Measurements from ENCODE around the gene GSTO2. TPM values are rescaled to one million over a fixed set of nuclear protein-coding genes. Genes with fewer than 3 reads are reported as not detected.

The GSTO2 gene
- total and polyA plus RNA-seq, 10 of the 15 experiments (the other 5 are each of a cell fraction or from before 2014, with no cell fraction given) = 0.16 to 0.86 (median 0.46) TPM

DNA sequence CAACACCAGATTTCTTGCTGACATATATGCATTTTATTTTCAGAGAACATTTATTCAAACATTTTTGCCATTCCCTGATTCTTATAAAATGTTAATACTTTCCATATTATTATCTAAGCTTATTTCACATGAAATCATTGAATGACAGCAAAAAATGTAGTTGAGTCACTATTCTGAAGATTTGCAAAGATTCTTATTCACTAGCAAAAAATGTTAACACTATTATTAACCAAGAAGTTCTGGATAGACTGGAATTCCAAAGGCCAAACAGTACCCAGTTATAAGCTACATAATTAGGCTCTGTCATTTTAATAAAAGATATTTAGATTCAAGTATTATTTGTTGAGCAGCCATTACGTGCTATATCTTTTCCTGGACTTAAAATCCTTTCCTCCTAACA, 4.3 kb downstream of the GSTO2 start:
- WGBS (ENCODE audit: insufficient coverage, insufficient replicate concordance, low lambda C conversion rate, missing lambda C conversion rate) = 47% methylated on average over 1 of the region's 1 CpG
- POLR2A ChIA-PET = no interaction called here
- BruUV-seq (replicated peaks) = no TSS peak
- H3K4me3 ChIP-seq = no peak overlapping the region
- RAD21 ChIA-PET (ENCODE audit: unreplicated experiment) = interaction anchor here (0.9 to 3.7 kb wide), 6 partner anchors 18 to 151 kb away, joined by 3 to 24 read pairs (median 6); partner anchors contain the start of genes GSTO1 and SFR1
- no peak overlapping the region for H3K27ac ChIP-seq (ENCODE audit: control insufficient read depth, insufficient read depth)
- in situ Hi-C loops (cut with MboI) = no loop called here
- H3K36me3 ChIP-seq (ENCODE audit: control insufficient read depth in 2 of 2, insufficient read depth in 2 of 2, low read length in 1 of 2) = no peaks in the 10 kb centered on the region
- CTCF ChIA-PET = interaction anchor here (0.5 to 9.3 kb wide), 19 partner anchors 10 to 561 kb away, joined by 3 to 120 read pairs (median 6); partner anchors contain the start of genes CFAP58, GSTO1 and SFR1
- H3K79me2 ChIP-seq (ENCODE audit: control insufficient read depth, insufficient read depth, low read length) = peaks cover 4% of the 10 kb centered on the region
- no peaks in the 10 kb centered on the region for H4K20me1 ChIP-seq (ENCODE audit: control insufficient read depth, insufficient read depth)
- H3K4me2 ChIP-seq (ENCODE audit: control insufficient read depth, insufficient read depth) = no peak overlapping the region
- no peak overlapping the region for H2AFZ ChIP-seq (ENCODE audit: control insufficient read depth, low read depth, low read length)
- DNase-seq (ENCODE audit: low read depth, low spot score) (no peak), ATAC-seq (no peak), FAIRE-seq (no peak)
- TF ChIP-seq MEF2A (IDR thresholded peaks at IDR 0.05; ENCODE audit: insufficient read depth, low read depth, low read length) (no peak), BRCA1 (IDR thresholded peaks at IDR 0.05; ENCODE audit: low read depth, low read length) (no peak), NBN (IDR thresholded peaks at IDR 0.05) (no peak), RB1 (IDR thresholded peaks at IDR 0.05; ENCODE audit: borderline replicate concordance) (no peak), BMI1 (IDR thresholded peaks at IDR 0.05; ENCODE audit: borderline replicate concordance) (no peak), SKIL (IDR thresholded peaks at IDR 0.05; ENCODE audit: low read depth, poor library complexity, severe bottlenecking) (no peak), HCFC1 (IDR thresholded peaks at IDR 0.05; ENCODE audit: low read length) (no peak), NR2F1 (conservative IDR thresholded peaks at IDR 0.05) (no peak), ZZZ3 (IDR thresholded peaks at IDR 0.05; ENCODE audit: control insufficient read depth, insufficient read length, low read depth) (no peak), RFX5 (IDR thresholded peaks at IDR 0.05; ENCODE audit: low read depth, low read length) (no peak), SUPT20H (IDR thresholded peaks at IDR 0.05; ENCODE audit: borderline replicate concordance, control insufficient read depth, low read depth, low read length) (no peak), POU2F2 (IDR thresholded peaks at IDR 0.05; ENCODE audit: borderline replicate concordance, low read depth, low read length) (no peak), ATF3 (IDR thresholded peaks at IDR 0.05; ENCODE audit: borderline replicate concordance, extremely low read depth, low read depth, low read length) (no peak), FOXM1 (IDR thresholded peaks at IDR 0.05; ENCODE audit: low read depth, low read length) (no peak), SMAD5 (IDR thresholded peaks at IDR 0.05; ENCODE audit: low read depth) (no peak), IKZF2 (IDR thresholded peaks at IDR 0.05) (no peak), PAX5 (IDR thresholded peaks at IDR 0.05; ENCODE audit: borderline replicate concordance, low read depth, low read length) (no peak), HDAC2 (IDR thresholded peaks at IDR 0.05) (no peak)
- TF ChIP-seq, protein P1, sequence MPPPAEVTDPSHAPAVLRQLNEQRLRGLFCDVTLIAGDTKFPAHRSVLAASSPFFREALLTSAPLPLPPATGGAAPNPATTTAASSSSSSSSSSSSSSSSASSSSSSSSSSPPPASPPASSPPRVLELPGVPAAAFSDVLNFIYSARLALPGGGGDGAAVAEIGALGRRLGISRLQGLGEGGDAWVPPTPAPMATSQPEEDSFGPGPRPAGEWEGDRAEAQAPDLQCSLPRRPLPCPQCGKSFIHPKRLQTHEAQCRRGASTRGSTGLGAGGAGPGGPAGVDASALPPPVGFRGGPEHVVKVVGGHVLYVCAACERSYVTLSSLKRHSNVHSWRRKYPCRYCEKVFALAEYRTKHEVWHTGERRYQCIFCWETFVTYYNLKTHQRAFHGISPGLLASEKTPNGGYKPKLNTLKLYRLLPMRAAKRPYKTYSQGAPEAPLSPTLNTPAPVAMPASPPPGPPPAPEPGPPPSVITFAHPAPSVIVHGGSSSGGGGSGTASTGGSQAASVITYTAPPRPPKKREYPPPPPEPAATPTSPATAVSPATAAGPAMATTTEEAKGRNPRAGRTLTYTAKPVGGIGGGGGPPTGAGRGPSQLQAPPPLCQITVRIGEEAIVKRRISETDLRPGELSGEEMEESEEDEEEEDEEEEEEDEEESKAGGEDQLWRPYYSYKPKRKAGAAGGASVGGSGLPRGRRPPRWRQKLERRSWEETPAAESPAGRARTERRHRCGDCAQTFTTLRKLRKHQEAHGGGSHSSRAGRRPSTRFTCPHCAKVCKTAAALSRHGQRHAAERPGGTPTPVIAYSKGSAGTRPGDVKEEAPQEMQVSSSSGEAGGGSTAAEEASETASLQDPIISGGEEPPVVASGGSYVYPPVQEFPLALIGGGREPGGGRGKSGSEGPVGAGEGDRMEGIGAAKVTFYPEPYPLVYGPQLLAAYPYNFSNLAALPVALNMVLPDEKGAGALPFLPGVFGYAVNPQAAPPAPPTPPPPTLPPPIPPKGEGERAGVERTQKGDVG (CRISPR knock-in tag; IDR thresholded peaks at IDR 0.05) = no peak
- TF ChIP-seq, protein P2, sequence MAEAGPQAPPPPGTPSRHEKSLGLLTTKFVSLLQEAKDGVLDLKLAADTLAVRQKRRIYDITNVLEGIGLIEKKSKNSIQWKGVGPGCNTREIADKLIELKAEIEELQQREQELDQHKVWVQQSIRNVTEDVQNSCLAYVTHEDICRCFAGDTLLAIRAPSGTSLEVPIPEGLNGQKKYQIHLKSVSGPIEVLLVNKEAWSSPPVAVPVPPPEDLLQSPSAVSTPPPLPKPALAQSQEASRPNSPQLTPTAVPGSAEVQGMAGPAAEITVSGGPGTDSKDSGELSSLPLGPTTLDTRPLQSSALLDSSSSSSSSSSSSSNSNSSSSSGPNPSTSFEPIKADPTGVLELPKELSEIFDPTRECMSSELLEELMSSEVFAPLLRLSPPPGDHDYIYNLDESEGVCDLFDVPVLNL (IDR thresholded peaks at IDR 0.05; ENCODE audit: low read depth, low read length) = no peak
- no peak overlapping the region for H3K9ac ChIP-seq (ENCODE audit: control insufficient read depth, insufficient read depth, low read length)
- SMC1A ChIA-PET (ENCODE audit: uncharacterized antibody, unreplicated experiment) = interaction anchor here (0.8 to 4.0 kb wide), 9 partner anchors 9 to 385 kb away, joined by 3 to 38 read pairs (median 6); partner anchors contain the start of gene GSTO1
- peaks cover 0 to 2% of the 10 kb centered on the region in 2 experiments; a peak in 3 of 4 replicates for H3K27me3 ChIP-seq (replicated peaks in 1 of 2; ENCODE audit: control insufficient read depth in 2 of 2, insufficient read depth in 2 of 2, low read length in 1 of 2)
- H3K4me1 ChIP-seq (ENCODE audit: control insufficient read depth, insufficient read depth, low read length) = no peaks in the 10 kb centered on the region
- intact Hi-C loops (cut with micrococcal nuclease; ENCODE audit: unreplicated experiment) = no loop called here
- no peaks in the 10 kb centered on the region for H3K9me3 ChIP-seq (replicated peaks; ENCODE audit: control insufficient read depth, insufficient read depth, low read length)

All from GM12878 (cell line).